NCI-H446 (cell line): Measurements from ENCODE around the gene P2RX5.
"Not testable (repeated sequence)": the region's sequence is repeated elsewhere in the genome, so short reads cannot be mapped to it uniquely, and the experiment has no call there.

Experiments
- DNase-seq, 2 experiments: peaks; one replicate each; lab custom pipeline; 2025; lab: John Stamatoyannopoulos, UW

Gene P2RX5

DNA sequence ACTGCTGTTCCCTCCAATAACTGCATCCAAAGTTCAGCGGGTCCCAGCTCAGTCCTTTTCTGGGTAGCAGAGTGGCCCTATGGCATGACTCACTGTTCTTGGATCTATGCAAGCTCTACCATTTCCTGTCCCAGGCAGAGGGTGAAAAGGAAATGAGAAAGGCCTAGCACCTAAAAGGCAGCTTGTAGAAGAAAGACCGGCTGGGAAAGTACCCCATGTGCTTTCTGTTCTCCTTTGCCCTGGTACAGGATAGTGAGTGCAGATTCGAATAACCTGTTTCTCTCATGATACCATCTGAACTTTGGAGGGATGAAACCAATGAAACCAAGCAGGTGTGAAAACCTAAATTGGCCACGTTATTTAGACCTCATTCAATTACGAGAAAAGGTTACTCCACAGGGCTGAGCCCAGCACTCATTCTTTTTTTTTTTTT, 15.0 kb upstream of the P2RX5 start:
- no peak for DNase-seq

DNA sequence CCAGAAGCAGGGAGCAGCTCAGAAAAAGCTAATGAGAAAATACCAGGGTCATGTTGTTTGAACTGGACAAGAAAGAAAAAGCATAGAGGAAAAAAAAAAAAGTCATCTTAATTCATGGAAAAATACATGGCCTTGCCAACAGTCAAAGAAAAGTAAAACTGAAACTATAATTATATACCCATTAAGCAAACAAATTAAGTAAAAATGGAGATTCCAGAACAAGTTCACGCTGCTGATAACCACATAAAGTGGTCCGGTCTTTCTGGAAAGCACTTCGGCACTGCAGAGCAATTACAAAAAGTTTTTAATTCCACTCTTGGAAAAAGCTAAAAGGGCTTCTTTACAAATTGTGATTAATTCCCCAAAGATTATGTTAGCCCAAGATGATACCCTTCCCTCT, 12.4 kb upstream of the P2RX5 start:
- DNase-seq, result no peak

DNA sequence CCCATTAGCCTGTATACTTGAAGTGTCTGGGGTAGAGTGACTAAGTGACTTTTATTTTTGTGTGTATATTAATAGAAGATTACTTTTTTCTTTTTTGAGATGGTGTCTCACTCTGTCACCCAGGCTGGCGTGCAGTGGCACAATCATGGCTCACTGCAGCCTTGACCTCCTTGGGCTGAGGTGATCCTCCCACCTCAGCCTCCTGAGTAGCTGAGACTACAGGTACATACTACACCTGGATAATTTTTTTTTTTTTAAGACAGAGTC, 9.7 kb upstream of the P2RX5 start:
- not testable (repeated sequence) for DNase-seq

DNA sequence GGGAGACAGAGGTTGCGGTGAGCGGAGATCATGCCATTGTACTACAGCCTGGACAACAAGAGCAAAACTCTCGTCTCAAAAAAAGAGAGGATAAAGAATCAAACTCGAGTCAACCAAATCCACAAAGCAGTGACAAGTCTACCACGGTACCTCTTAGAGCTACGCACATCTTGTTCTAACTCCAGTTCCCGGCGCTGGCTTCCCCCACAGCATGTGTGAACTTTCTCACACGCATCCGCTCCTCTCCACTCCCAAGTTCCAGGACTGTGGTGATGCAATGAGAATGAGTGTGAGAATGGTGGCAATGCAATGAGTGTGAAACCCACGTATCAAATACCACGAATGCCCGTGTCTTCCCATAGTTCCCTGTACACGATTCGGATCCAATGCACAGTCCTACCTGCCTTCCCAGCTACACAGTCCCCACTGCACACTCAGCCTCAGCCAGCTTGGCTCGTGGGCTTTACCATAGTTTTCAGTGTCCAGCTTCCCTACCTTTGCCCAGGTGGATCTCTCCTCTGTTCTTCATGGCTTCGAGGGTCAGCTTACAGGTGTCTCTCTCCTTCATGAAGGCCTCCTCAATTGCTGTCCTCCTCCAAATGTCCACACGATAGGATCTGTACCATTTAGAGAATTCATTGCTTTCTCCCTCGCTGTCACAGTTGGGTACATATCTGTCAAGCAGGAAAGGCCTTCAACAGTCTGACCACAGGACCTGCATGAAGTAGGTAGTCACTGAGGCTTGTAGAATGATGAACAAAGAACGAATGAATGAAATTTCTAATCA, 9.2 kb upstream of the P2RX5 start:
- no peak for DNase-seq

DNA sequence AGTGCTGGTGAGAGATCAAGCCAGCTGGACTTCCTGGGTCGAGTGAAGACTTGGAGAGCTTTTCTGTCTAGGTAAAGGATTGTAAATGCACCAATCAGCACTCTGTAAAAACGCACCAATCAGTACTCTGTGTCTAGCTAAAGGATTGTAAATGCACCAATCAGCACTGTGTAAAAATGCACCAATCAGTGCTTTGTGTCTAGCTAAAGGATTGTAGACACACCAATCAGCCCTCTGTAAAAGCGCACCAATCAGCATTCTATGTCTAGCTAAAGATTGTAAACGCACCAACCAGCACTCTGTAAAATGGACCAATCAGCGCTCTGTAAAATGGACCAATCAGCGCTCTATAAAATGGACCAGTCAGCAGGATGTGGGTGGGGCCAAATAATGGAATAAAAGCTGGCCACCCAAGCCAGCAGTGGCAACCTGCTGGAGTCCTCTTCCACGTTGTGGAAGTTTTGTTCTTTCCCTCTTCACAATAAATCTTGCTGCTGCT, 6.1 kb upstream of the P2RX5 start:
- DNase-seq, result not testable (repeated sequence)

DNA sequence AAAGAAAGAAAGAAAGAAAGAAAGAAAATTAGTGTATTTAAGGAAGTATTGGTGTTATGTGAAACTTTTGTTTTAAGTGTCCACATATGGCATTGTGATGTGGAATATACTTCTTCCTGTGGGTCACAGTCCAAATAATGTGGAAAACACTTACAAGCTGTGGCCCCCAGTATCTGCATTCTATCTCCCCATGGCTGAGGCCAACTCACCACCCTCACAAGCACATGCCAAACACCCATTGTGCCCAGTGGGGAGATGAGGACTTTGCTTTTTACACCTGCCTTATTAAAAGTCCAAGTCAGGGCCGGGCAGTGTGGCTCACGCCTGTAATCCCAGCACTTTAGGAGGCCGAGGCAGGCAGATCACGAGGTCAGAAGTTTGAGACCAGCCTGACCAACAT, 4.0 kb upstream of the P2RX5 start:
- no peak for DNase-seq

DNA sequence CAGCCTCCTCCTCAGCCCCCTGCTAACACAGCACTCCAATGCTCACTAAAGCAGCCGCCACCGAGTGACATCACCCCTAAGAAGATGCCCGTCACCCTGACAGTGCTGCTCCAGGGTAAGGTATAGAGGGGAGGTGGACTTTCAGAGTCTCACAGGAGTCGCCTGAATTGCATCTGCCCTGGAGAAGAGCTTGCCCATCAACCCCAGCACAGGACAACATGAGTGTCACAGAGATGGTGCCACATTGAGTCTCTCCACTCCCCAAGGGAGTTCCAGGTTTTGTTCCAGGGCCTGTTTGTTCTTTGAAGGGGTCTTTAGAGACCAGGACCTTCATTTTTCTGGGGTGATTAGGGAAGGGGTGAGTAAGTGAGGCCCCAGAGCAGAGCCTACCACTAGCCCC, 2.2 kb upstream of the P2RX5 start:
- DNase-seq, result no peak

DNA sequence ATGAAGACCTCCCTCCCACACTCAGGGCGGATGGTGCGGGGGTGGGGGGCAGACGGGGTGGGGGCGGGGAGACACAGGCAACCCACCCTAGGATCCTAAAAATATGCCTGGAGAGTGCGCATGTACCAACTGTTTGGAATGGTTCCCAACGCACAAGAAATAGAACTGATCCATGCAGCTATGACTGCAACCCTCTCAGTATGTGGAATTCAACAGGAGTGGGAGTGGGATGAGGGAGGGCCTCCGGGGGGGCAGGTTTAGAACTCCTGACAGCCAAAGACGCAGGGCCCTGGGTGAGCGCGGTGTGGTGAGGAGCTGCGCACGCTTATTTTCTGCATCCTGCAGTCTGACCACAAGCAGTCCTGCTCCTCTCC, 1.1 kb upstream of the P2RX5 start:
- DNase-seq, result no peak

DNA sequence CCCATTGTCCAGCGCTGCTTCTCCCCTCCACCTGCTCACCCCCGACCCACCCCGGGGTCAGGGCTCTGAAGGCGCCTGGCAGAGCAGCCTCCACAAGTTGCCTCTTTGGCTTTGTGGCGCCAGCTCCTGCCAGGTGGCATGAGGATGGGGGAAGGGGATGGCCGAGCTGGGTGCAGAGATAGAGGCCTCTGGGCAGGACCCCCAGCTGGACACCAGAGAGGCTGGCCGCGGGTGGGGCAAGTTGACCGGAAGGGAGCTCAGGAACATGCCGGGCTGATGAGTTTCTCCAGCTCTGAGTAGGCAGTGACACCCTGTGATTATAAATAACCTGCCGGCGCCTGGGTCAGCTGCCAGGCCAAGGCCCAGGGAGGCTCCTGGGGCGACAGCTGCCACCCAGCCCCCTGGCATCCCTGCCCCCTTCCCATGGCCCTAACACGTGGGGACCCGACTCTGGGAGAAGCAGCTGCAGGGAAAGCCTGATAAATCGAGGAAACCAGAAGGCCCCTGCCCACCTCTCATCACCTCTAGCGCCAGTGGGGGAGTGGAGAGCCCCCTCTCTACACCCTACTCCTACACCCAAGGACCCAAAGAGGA, 729 bp downstream of the P2RX5 start:
- no peak for DNase-seq

DNA sequence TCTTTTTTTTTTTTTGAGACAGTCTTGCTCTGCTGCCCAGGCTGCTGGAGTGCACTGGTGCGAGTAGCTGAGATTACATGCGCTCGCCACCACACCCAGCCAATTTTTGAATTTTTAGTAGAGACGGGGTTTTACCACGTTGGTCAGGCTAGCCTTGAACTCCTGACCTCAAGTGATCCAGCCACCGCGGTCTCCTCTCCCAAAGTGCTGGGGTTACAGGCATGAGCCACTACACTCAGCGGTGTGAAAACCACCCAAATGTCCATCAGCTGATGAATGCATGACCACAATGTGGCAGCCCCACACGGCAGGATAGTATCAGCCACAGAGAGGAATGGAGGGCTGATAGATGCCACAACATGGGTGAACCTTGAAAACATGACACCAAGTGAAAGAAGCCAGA, 2.1 kb downstream of the P2RX5 start:
- DNase-seq, result no peak

DNA sequence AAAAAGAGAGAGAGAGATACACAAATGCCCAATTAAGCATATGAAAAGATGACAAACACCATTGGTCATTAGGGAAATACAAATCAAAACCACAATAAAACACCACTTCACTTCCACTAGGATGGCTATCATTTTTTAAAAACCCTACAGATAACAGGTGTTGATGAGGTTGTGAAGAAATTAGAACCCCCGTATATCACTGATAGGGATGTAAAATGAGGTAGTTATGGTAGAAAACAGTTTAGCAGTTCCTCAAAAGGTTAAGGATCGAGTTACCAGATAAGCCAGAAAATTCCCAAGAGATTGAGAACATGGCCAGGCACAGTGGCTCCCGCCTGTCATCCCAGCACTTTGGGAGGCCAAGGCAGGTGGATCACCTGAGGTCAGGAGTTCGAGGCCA, 2.8 kb downstream of the P2RX5 start:
- no peak for DNase-seq

DNA sequence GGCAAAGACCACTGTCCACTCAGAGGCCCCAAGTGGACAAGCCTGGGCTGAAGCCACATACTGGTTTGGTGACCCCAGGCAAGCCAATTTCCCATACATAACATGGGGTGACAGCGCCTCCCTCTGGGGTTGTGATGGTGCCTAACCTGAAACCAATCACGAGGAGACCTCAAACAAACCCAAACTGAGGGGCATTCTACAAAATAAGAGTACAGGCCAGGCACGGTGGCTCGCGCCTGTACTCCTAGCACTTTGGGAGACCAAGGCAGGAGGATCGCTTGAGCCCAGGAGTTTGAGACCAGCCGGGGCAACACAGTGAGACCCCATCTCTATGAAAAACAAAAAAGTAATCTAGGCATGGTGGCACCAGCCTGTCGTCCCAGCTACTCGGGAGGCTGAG, 3.6 kb downstream of the P2RX5 start:
- no peak for DNase-seq

DNA sequence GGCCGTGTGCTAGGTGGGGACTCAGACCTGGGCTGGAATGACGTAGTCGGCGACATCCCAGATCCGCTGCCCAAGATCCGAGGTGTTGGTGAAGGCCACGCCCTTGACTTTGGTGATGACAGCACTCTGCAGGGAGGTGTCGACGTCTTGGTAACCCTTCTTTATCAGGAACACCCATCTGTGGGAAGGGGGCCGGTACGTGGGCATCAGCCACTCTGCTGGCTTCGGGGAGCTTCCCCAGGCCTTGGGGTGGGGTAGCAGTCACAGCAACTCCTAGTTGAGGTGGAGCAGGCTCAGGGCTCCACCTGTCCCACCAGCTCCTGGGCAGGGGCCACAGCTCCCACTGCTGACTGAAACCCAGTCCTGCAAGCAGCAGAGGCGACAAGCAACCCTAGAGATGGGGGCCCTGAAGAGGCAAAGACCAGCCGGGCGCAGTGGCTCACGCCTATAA, 4.3 kb downstream of the P2RX5 start:
- no peak for DNase-seq

DNA sequence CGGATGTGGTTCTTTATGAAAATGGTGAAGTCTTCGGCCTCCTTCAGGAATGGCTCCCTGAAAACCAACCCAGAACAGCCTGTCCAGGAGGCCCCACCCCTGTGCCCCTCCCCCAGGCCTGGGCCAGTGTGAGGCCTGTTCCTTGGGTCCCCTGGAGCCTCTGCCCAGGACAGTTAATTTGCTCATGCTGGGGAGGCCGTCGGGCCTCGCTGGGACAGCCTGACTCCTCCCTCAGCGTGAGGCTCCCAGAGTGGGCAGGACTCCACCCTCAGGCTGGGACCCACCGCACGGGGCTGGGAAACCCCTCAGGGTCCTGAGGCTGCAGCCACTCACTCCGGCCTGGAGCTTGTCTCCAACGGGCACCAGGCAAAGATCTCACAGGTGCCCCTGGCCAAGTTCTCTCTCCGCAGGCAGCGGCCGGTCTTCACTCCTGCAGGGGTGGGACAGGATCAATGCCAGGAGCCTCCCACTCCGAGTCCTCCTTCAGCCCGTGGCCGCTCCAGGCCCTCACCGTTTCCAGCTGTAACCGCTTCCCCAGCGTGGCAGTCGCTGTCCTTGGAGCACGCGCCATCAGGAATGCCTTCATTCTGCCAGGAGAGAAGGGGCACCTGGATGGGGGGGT, 5.8 kb downstream of the P2RX5 start:
- no peak for DNase-seq

DNA sequence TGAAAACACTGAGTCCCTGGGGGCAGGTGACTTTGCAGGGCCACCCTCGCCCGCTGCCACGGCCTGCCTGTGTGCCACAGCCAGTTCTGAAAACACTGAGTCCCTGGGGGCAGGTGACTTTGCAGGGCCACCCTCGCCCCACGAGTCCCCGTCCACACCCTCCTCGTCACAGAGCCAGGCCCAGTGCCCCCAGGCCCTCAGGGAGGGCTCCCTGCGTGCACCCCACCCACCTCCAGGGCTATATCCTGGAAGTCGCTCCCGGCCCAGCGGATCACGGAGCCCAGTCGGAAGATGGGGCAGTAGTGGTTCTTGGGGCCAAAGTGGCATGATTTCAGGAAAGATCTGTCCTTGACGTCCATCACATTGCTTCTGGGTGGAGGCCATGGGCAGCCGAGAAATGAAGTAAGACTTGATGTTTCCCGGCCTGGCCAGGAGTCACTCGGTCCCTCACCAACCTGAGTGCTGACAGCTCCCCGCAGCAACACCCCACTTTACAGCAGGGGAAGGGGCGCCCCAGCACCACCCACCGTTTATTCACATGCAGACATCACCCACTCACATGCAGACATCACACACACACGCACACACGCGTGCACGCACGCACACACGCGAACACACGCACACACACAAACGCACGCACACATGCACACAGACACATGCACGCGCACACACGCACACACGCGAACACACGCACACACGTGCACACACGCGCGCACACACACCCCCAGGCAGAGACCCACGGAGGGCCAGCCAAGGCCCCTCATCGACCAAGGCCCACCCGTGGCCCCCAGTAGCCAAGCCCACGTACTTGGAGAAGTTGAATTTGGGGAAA, 6.5 kb downstream of the P2RX5 start:
- DNase-seq, result no peak

DNA sequence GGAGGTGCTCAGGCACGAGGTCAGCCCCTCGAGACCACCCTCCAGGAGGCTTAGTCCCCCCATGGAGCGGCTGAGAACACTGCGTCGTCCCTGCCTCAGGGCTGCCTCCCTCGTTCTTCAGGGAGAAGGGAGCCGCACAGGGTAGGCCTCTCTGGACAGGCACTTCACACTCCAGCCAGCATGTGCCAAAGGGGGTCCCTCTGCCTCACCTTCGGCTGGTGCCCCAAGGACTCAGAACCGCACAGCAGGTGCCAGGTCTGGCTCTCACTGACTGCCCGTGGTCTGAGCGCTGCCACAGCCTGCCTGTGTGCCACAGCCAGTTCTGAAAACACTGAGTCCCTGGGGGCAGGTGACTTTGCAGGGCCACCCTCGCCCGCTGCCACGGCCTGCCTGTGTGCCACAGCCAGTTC, 7.1 kb downstream of the P2RX5 start:
- no peak for DNase-seq

DNA sequence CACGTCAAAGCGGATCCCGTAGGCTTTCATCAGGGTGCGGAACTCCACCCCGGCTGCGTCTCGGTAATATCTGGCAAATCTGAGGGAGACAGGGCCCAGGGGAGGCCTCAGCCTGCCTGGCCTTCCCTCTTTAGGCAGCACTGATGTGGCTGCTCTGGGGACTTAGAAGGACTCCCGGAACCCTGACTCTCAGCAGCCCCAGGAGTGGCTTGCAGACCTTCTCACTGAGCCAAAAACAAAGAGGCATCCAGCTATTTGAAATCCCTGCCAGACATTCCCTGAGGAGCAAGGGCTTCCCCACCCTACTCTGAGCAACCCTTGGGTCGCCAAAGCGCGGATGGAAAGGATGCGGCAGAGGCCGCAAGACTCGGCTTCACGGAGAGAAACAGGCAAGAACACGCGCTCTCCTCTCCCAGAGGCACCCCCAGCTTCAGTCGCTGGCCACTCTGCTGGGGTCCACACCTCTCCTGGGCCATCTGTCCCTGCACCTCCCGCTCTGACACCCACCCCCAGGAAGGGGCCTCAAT, 7.9 kb downstream of the P2RX5 start:
- no peak for DNase-seq

DNA sequence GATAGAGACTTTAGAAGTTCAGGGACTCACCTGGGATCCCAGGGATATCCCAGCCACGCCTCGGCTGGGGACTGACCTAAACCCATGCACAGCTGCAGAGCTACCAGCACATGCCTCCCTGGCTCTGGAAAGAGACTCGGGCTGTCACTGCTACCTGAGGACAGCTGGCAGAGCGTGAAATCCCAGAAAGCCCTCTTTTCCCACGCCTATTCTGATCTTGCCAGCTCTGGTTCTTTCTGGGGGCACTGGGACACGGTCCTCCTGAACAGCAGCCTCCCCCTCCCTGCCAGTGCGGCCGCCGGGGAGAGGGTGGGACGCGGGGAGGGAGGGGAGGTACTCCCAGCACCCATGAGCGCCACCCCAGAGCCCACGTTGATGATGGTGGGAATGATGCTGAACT, 10.8 kb downstream of the P2RX5 start:
- DNase-seq, result no peak

DNA sequence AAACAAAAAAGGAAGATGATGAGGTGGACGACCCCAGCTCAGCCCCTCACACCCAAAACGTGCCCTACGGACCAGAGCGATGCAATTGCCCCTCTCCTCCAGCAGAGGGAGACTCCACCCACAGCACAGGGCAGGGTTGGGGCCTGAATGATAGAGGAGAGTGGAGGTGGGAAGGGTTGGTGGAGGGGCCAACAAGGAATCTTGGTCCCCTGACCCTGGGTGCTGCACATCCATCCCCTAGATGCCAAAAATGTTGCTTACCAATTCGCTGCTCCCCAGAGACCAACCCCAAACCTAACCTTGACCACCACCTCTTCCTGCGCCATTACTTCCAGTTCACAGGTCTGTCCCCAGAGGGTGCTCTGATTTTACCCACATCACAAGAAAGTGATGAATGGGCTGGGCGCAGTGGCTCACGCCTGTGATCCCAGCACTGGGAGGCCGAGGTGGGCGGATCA, 12.9 kb downstream of the P2RX5 start:
- no peak for DNase-seq

DNA sequence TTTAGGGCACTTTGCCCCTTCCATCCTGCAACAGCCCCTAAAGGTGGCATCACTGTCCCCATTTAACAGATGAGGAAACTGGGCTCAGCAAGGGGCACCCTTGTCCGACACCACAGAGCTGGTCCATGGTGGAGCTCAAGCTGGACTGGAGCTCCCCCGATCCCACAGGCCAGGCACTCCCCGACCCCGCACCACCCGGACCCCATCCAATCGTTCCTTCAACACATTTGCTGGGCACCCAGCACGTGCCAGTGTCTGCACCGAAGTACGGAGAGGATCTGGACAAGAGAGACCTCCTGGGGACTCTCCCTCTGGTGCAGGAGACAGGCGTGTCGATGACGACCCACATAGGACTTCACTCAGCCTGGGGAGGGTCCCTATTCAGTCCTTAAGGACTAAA, 13.9 kb downstream of the P2RX5 start:
- no peak for DNase-seq

DNA sequence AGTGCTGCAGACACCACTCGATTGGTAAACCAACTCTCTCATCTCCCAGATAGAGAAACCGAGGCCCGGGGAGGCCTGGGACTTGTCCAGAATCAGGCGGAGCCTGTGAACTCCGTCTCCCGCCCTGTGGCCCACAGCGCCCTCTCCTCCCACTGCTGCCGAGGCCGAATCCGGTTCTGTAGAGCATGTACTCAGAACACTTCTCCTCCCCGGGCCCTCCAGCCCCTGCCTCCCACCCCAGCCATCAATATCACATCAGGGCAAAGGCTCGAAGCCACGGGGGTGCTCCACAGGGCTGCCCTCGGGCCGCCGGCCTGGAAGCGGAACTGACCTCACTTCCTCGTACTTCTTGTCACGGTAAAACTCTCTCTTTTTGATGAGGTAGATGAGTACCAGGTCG, 14.4 kb downstream of the P2RX5 start:
- DNase-seq, result no peak

DNA sequence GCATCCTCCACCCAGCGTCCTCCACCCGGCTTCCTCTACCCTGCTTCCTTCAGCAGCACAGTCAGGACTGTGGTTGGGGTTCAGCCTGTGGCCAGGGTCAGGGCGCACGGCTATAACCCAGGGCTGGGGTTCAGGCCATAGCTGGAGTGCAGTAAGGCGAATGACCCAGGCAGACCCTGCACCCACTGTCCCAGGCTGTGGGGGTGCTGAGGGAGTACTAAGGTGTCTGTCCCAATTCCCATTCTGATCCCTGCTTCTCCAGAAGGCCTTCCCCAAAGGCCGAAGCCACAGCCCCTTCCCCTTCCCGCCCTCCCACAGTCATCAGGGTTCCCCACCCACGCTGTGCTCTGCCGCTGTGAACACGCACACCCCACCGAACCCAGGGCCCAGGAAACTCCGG, 14.9 kb downstream of the P2RX5 start:
- no peak for DNase-seq
